Calu3 (cell line): ENCODE results near the gene RABAC1. TPM values are rescaled to one million over a fixed set of nuclear protein-coding genes. Genes with fewer than 3 reads are reported as not detected.

Experiments used
- BruUV-seq: library from RNA; stranded (reverse); fragments of 400-500 nt; replicated peaks from 2 replicates; lab custom pipeline; 2021; lab: Mats Ljungman, UMichigan
- CTCF ChIA-PET: fragments of 300-600 bp; sonication (Branson Sonifier 250); formaldehyde crosslinking; loops from one replicate; lab custom pipeline; 2022; ENCODE audit warnings: antibody characterized with exemption; lab: Charles Lee
- DNase-seq: peaks from one replicate; pipeline ENCODE4 v3.0.0; 2022
- H3K27ac Mint-ChIP-seq: one replicate; pipeline ENCODE4 v1.8.0; 2022; ENCODE audit warnings: mixed read lengths; ENCODE audit not compliant: unreplicated experiment
- H3K27me3 Mint-ChIP-seq: one replicate; pipeline ENCODE4 v1.8.0; 2022; ENCODE audit warnings: mixed read lengths; ENCODE audit not compliant: unreplicated experiment
- H3K36me3 Mint-ChIP-seq: one replicate; pipeline ENCODE4 v1.8.0; 2022; ENCODE audit warnings: mild to moderate bottlenecking, moderate library complexity, mixed read lengths; ENCODE audit not compliant: insufficient read depth, unreplicated experiment
- H3K4me1 Mint-ChIP-seq: one replicate; pipeline ENCODE4 v1.8.0; 2022; ENCODE audit warnings: mild to moderate bottlenecking, low read depth, mixed read lengths; ENCODE audit not compliant: unreplicated experiment
- H3K4me3 Mint-ChIP-seq: one replicate; pipeline ENCODE4 v1.8.0; 2022; ENCODE audit warnings: mild to moderate bottlenecking, low read depth, moderate library complexity, mixed read lengths; ENCODE audit not compliant: unreplicated experiment
- H3K9me3 Mint-ChIP-seq: one replicate; pipeline ENCODE4 v1.8.0; 2022; ENCODE audit warnings: low read depth, mixed read lengths; ENCODE audit not compliant: unreplicated experiment
- intact Hi-C: fragments of 100-400 bp; cut with micrococcal nuclease; formaldehyde crosslinking; loops from one replicate; pipeline ENCODE4 v1.10.0; 2022; ENCODE audit not compliant: unreplicated experiment
- total RNA-seq: library from RNA; stranded (reverse); gene quantifications from 2 replicates; pipeline ENCODE4 v1.2.3, GENCODE V29; 2022
- TF ChIP-seq, protein P1 (sequence below): fragments of 200-600 bp; IDR thresholded peaks from one replicate; pipeline ENCODE4 v1.8.0; 2022; ENCODE audit warnings: antibody characterized with exemption; ENCODE audit not compliant: unreplicated experiment

RABAC1 gene
- total RNA-seq, 1 experiment from 2014 or later: 116 TPM

DNA sequence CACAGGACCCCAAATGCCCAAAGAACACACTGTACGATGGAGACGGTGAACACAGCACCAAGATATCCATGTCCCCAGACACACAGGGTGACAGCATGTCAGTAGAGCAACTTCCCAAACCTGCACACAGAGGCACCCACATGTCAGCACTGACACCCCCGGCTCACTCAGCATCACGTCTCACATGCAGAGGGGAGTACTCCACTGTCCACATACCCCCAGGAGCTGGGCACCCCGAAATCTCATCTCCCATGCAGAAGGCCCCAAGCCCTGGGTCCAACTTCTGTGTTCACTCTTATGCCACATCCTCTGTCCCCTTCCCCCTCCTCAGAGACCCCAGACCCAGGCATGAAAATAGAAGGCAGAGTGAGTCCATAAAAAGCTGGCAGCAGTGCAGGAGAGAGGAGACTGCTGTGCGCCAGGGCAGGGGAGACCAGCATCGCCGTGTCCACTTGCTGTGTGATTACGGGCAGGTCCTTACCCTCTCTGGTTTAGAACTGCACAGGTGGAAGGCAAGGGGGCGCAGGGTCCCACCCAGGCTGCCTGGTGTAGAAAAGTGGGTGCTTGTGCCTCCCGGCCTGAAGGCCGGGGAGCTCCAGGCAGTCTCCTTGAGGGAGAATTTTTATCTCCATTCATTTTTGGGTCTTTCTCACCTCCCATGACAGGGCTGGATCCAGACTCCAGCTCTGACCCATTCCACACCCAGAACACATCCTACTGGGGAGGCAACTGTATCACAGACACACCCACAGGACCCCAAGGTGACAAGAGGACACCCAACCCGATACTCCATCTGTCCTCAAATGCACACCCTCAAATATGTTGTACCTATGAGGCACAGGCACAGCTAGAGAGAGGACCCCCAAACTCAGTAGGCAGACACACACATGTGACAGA, 47.9 kb downstream of the RABAC1 start:
- H3K4me1 Mint-ChIP-seq: peaks cover 9% of the 10 kb centered on the region
- H3K4me3 Mint-ChIP-seq: no peak overlapping the region
- H3K36me3 Mint-ChIP-seq: peaks cover 24% of the 10 kb centered on the region
- BruUV-seq: no TSS peak
- TF ChIP-seq, protein P1, sequence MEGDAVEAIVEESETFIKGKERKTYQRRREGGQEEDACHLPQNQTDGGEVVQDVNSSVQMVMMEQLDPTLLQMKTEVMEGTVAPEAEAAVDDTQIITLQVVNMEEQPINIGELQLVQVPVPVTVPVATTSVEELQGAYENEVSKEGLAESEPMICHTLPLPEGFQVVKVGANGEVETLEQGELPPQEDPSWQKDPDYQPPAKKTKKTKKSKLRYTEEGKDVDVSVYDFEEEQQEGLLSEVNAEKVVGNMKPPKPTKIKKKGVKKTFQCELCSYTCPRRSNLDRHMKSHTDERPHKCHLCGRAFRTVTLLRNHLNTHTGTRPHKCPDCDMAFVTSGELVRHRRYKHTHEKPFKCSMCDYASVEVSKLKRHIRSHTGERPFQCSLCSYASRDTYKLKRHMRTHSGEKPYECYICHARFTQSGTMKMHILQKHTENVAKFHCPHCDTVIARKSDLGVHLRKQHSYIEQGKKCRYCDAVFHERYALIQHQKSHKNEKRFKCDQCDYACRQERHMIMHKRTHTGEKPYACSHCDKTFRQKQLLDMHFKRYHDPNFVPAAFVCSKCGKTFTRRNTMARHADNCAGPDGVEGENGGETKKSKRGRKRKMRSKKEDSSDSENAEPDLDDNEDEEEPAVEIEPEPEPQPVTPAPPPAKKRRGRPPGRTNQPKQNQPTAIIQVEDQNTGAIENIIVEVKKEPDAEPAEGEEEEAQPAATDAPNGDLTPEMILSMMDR: no peak
- CTCF ChIA-PET: no interaction called here
- no peaks in the 10 kb centered on the region for H3K9me3 Mint-ChIP-seq
- no peak for DNase-seq
- H3K27me3 Mint-ChIP-seq: no peaks in the 10 kb centered on the region
- H3K27ac Mint-ChIP-seq: peak overlapping the region; percentile 62
- intact Hi-C loops: no loop called here

DNA sequence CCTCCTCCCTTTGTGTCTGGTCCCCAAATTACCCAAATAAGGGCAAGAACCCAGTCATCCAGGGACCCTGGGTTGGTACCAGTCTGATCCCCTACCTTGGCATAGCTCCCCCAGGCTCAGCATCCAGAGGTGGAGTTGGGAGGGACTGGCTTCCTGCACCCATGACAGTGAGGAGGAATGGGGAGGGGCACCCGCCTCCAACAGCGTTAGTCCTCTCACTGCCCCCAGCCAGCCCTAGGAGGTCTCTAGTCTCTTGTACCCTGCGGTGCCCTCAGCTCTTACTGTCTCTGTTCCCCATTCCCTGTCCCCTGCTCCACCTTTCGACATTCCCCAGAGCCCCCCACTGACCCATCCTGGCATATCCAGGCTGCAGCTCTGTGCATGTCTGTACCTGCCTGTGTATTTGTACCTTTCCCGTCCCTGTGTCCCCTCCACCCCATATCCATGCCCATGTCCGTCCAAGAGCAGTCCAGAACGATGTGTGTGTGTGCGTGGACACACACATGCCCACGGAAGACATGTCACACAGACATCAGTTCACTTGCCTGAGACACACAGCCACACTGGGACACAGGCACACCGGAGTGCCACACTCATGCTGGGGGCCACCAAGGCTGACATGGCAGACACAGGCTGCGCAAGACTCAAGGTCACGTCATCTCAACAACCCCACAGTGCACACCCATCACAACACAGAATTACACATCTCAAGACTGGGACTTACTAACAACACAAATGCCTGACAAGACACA, 48.7 kb downstream of the RABAC1 start:
- no peak for DNase-seq
- TF ChIP-seq, protein P1: no peak
- BruUV-seq: no TSS peak
- intact Hi-C loops: no loop called here
- no peaks in the 10 kb centered on the region for H3K9me3 Mint-ChIP-seq
- H3K27ac Mint-ChIP-seq: peak overlapping the region; percentile 62
- peaks cover 18% of the 10 kb centered on the region for H3K4me1 Mint-ChIP-seq
- CTCF ChIA-PET: interaction anchor here (0.6 kb wide), 1 partner anchor 55 kb away, joined by 4 read pairs; no protein-coding TSS in a partner anchor
- H3K36me3 Mint-ChIP-seq: peaks cover 32% of the 10 kb centered on the region
- H3K27me3 Mint-ChIP-seq: no peaks in the 10 kb centered on the region
- no peak overlapping the region for H3K4me3 Mint-ChIP-seq

DNA sequence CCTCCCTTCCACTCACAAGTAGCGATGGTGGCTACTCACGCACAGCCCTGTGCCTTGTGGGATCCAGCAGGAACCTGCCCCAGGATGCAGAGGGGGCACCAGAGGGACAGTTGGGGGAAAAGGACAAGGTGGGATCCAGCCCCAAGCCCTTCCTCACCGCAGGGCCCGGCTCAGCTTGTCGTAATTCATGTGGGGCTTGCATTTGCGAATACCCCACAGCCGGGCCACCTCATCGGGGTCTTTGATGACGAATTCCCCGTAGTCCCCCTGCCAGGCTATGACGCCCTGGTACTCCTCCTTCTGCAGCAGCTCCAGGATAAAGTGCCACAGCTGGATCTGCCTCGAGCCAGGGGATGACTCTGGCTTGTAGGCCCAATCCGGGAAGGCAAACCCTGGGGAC, 49.4 kb downstream of the RABAC1 start:
- BruUV-seq: no TSS peak
- Mint-ChIP-seq H3K4me1 (peaks cover 25% of the 10 kb centered on the region), H3K36me3 (peaks cover 38% of the 10 kb centered on the region), H3K9me3 (no peaks in the 10 kb centered on the region), H3K27ac (no peak overlapping the region), H3K4me3 (no peak overlapping the region), H3K27me3 (no peaks in the 10 kb centered on the region)
- no peak for DNase-seq
- intact Hi-C loops: no loop called here
- TF ChIP-seq, protein P1: no peak
- CTCF ChIA-PET: interaction anchor here (0.6 kb wide), 1 partner anchor 55 kb away, joined by 4 read pairs; no protein-coding TSS in a partner anchor

DNA sequence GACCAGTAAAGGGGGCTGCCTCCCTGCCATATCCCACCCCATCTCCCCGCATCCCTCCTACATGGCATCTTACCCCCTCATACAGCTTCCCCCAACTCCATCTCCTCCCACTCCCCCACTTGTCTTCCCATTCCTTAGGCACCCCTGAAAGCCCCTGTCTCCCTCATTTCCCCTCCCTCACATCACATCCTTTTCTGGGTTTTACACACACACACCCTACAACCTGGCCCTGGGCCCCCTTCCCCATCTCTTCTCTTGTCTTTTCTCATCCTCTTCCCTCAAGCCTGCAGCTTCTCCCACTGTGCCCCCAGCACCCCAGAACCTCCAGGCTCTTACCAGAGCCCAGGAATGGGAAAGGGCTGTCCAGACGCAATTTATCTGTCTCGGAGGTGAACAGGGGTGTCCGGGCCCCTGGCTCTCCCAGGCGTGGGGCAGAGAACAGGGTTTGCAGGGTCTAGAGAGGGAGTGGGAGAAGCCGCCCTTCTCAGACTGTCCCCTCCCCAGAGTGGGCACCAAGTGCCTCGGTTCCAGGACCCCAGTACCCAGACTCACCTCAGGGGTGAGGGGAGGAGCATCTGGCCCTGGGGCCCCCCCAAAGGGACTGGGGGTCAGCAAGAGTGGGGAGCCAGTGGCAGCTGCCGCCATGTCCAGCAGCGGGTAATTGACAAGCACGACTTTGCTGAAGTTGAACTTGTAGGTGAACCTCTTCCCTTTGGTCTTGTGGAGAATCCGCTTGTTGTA, 50.2 kb downstream of the RABAC1 start:
- H3K36me3 Mint-ChIP-seq: peaks cover 46% of the 10 kb centered on the region
- DNase-seq: no peak
- CTCF ChIA-PET: no interaction called here
- H3K27ac Mint-ChIP-seq: no peak overlapping the region
- no peaks in the 10 kb centered on the region for H3K9me3 Mint-ChIP-seq
- TF ChIP-seq, protein P1: no peak
- BruUV-seq: no TSS peak
- H3K4me1 Mint-ChIP-seq: peaks cover 33% of the 10 kb centered on the region
- no peaks in the 10 kb centered on the region for H3K27me3 Mint-ChIP-seq
- no peak overlapping the region for H3K4me3 Mint-ChIP-seq
- intact Hi-C loops: no loop called here
